Osteoblast (primary cell): ENCODE measurements around the gene CCBE1. TPM values are rescaled to one million over a fixed set of nuclear protein-coding genes. Genes with fewer than 3 reads are reported as not detected.

Source experiments
- DNase-seq: peaks from one replicate; pipeline ENCODE4 v3.0.0; 2011; ENCODE audit warnings: low spot score, mixed read lengths; ENCODE audit not compliant: insufficient read length; ENCODE audit errors: missing footprints
- H2AFZ ChIP-seq: 2 replicates; pipeline ENCODE4 v1.6.0; 2011; ENCODE audit warnings: mild to moderate bottlenecking, low read length
- H3K27ac ChIP-seq: 2 replicates; pipeline ENCODE4 v1.5.1; 2011; ENCODE audit warnings: mild to moderate bottlenecking, low read depth, low read length, moderate library complexity
- H3K27me3 ChIP-seq: 2 replicates; pipeline ENCODE4 v1.6.0; 2012; ENCODE audit warnings: mild to moderate bottlenecking, control low read depth, inconsistent platforms, low read length, moderate library complexity; ENCODE audit not compliant: insufficient read depth
- H3K36me3 ChIP-seq: 2 replicates; pipeline ENCODE4 v1.5.1; 2011; ENCODE audit warnings: mild to moderate bottlenecking, low read length, control low read depth, moderate library complexity; ENCODE audit not compliant: insufficient read depth
- H3K4me1 ChIP-seq: 2 replicates; pipeline ENCODE4 v1.5.1; 2011; ENCODE audit warnings: mild to moderate bottlenecking, low read length, control low read depth, moderate library complexity; ENCODE audit not compliant: insufficient read depth
- H3K4me2 ChIP-seq: 2 replicates; pipeline ENCODE4 v1.6.0; 2011; ENCODE audit warnings: mild to moderate bottlenecking, low read length; ENCODE audit not compliant: insufficient read depth
- H3K4me3 ChIP-seq: fragments of 200-600 bp; sonication (generic); 3 replicates; pipeline ENCODE4 v1.5.1; 2012; ENCODE audit warnings: mild to moderate bottlenecking, low read length, inconsistent platforms; ENCODE audit not compliant: insufficient read depth
- H3K79me2 ChIP-seq: 2 replicates; pipeline ENCODE4 v1.6.0; 2012; ENCODE audit warnings: mild to moderate bottlenecking, low read length, control low read depth, inconsistent platforms; ENCODE audit not compliant: insufficient read depth
- H3K9me3 ChIP-seq: 2 replicates; pipeline ENCODE4 v1.5.1; 2011; ENCODE audit warnings: low read depth, low read length, control low read depth
- H4K20me1 ChIP-seq: 2 replicates; pipeline ENCODE4 v1.6.0; 2012; ENCODE audit warnings: mild to moderate bottlenecking, low read length, control low read depth; ENCODE audit not compliant: insufficient read depth
- total RNA-seq: library from RNA; depleted of rRNA; stranded (reverse); fragments of >200 nt; gene quantifications from 2 replicates; pipeline ENCODE4 v1.2.3, GENCODE V29; 2012
- TF ChIP-seq, protein P1 (sequence below): IDR thresholded peaks from 2 replicates; pipeline ENCODE4 v1.5.1; 2011; ENCODE audit warnings: mild to moderate bottlenecking, low read depth, low read length, moderate library complexity; ENCODE audit errors: extremely low read depth

Gene CCBE1
- total RNA-seq, 1 donor = 51.4 TPM

DNA sequence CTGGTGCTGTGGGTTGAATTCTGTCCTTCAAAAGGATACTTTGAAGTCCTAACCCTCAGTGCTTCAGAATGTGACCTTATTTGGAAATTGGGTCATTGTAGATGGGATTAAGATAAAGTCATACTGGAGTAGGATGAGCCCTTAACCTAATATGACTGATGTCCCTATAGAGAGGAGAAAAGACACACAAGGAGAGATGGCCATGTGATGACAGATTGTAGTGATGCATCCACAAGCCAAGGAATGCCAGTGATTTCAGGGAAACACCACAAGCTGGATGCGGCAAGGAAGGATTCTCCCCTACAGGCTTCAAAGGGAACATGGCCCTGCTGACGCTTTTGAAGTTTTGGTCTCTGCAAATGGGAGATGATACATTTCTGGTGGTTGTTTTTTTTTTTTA, 24.7 kb upstream of the CCBE1 start:
- no peaks in the 10 kb centered on the region for H3K27me3 ChIP-seq
- TF ChIP-seq, protein P1, sequence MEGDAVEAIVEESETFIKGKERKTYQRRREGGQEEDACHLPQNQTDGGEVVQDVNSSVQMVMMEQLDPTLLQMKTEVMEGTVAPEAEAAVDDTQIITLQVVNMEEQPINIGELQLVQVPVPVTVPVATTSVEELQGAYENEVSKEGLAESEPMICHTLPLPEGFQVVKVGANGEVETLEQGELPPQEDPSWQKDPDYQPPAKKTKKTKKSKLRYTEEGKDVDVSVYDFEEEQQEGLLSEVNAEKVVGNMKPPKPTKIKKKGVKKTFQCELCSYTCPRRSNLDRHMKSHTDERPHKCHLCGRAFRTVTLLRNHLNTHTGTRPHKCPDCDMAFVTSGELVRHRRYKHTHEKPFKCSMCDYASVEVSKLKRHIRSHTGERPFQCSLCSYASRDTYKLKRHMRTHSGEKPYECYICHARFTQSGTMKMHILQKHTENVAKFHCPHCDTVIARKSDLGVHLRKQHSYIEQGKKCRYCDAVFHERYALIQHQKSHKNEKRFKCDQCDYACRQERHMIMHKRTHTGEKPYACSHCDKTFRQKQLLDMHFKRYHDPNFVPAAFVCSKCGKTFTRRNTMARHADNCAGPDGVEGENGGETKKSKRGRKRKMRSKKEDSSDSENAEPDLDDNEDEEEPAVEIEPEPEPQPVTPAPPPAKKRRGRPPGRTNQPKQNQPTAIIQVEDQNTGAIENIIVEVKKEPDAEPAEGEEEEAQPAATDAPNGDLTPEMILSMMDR = no peak
- H3K27ac ChIP-seq = no peak overlapping the region
- no peaks in the 10 kb centered on the region for H3K9me3 ChIP-seq
- DNase-seq = no peak
- no peak overlapping the region for H2AFZ ChIP-seq
- no peaks in the 10 kb centered on the region for H3K79me2 ChIP-seq
- H4K20me1 ChIP-seq = no peaks in the 10 kb centered on the region
- no peaks in the 10 kb centered on the region for H3K36me3 ChIP-seq
- no peak overlapping the region for H3K4me3 ChIP-seq
- no peak overlapping the region for H3K4me2 ChIP-seq
- H3K4me1 ChIP-seq = peaks cover 50% of the 10 kb centered on the region

DNA sequence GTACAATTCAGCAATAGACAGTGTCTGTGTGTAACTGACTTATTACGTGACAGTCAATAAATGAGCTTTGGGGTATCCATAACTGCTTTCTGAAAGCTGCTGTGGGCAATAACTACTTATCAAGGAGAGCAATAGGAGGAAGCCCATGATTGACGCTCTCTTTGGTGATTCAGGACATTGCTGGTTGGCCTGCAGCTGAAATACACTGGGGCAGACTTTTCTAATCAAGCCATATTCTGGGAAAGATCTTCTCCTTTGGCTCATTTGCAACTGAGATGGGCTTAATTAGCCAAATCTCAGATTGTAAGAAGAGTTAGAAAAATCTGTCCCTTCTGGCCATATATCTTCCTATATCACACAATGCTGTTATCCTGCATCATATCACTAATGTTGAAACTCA, 24.0 kb upstream of the CCBE1 start:
- Histone ChIP-seq H3K4me2 (no peak overlapping the region), H4K20me1 (no peaks in the 10 kb centered on the region), H3K79me2 (no peaks in the 10 kb centered on the region), H2AFZ (no peak overlapping the region), H3K27ac (no peak overlapping the region), H3K4me1 (peaks cover 51% of the 10 kb centered on the region), H3K4me3 (no peak overlapping the region), H3K9me3 (no peaks in the 10 kb centered on the region), H3K36me3 (no peaks in the 10 kb centered on the region), H3K27me3 (no peaks in the 10 kb centered on the region)
- no peak for DNase-seq
- TF ChIP-seq, protein P1 = no peak

DNA sequence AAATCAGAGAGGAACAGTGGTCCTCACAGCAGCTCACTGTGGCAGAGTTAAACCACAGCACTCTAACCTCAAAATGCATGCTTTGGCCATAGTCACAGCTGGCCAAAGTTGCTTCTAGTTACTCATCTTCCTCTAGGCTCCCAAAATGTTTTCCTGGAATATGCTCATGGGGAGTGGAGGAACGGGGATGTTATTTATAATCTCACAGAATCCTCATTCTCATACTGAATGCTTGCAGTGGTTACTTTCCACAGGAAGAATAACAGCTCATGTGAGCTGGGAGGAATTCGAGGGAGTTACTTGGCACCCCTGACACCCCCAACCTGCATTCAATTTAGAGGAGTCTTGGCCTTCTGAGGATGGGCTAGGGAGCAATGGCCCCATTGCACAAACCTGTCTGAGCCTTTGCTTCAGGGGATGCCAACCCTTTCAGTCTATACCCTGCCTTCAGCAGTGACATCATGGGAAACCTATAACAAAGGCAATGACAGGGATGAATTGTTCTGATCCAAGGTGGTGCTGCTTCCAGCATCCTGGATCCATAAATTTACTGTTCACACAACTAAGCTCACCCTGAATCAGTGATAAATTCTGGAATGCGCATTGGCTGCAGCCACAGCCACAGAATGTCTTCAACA, 22.4 kb upstream of the CCBE1 start:
- no peaks in the 10 kb centered on the region for H3K79me2 ChIP-seq
- H3K27me3 ChIP-seq = no peaks in the 10 kb centered on the region
- H3K4me3 ChIP-seq = no peak overlapping the region
- DNase-seq = peak; percentile 86
- H3K9me3 ChIP-seq = no peaks in the 10 kb centered on the region
- no peaks in the 10 kb centered on the region for H3K36me3 ChIP-seq
- peaks cover 55% of the 10 kb centered on the region for H3K4me1 ChIP-seq
- peak overlapping the region; percentile 59 for H3K4me2 ChIP-seq
- H4K20me1 ChIP-seq = no peaks in the 10 kb centered on the region
- H2AFZ ChIP-seq = no peak overlapping the region
- TF ChIP-seq, protein P1 = no peak
- peak overlapping the region; percentile 81 for H3K27ac ChIP-seq

DNA sequence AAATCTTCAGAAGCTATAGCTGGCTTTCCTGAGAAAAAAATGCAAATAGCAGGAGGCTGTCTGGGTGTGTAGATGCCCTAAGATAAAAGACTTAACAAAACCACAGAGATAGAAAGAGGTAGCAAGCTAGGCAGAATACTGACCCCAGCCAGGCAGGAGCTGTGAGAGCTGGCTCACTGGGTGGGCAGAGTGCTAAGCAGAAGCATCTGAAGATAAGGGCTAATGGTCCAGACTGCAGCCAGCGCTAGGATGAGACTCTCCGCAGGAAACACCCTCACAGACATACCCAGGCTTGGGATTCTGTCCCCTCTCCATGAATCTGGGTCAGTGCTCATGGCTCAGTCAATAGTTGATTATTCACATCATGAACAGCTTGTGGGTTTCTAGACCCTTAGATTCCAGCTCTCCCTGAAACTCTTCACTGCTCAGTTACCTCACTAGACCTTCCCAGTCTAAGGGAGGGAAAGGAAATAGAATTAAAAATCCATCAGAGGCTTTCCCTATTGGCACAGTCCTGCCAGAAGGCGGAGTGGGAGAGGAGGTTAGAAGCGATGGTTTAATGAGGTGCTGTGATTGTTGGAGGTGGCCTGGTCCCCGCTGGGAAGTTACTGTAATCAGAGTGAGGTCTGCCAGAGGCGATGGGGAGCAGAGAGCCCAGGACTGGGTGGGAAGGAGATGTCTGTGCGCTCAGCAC, 21.4 kb upstream of the CCBE1 start:
- Histone ChIP-seq H4K20me1 (no peaks in the 10 kb centered on the region), H3K79me2 (no peaks in the 10 kb centered on the region), H3K4me3 (peak overlapping the region; percentile 41), H3K27ac (peak overlapping the region; percentile 81), H3K4me1 (peaks cover 52% of the 10 kb centered on the region), H3K27me3 (no peaks in the 10 kb centered on the region), H3K9me3 (no peaks in the 10 kb centered on the region), H2AFZ (no peak overlapping the region), H3K4me2 (peak overlapping the region; percentile 59), H3K36me3 (no peaks in the 10 kb centered on the region)
- no peak for DNase-seq
- TF ChIP-seq, protein P1 = no peak
